Measurements from ENCODE around the gene TMEM87B.

- TF ChIP-seq POLR2A (IDR thresholded peaks at IDR 0.05) (no peak), CTCF (IDR thresholded peaks at IDR 0.05) (no peak)
These were observed 33.3 kb upstream of the TMEM87B start for GRCh38 chr2:112021781-112022231.

Measured in thyroid gland (tissue), 4 donors.